ENCODE data around the gene TNNT1.

TNNT1 gene

GRCh38 chr19:55146078-55146704 is 2.8 kb downstream of the TNNT1 start:
- H3K9me3 ChIP-seq (ENCODE audit: low read length) = no peaks in the 10 kb centered on the region
- no peaks in the 10 kb centered on the region for H3K36me3 ChIP-seq (ENCODE audit: insufficient read depth, low read length)
- peaks cover 6% of the 10 kb centered on the region for H3K4me1 ChIP-seq (ENCODE audit: insufficient read depth, low read length)
- no peak overlapping the region for H2AFZ ChIP-seq (ENCODE audit: low read depth, low read length)
- peaks cover 45% of the 10 kb centered on the region for H3K27me3 ChIP-seq (ENCODE audit: insufficient read depth, low read length)
- no peak overlapping the region for H3K4me3 ChIP-seq (ENCODE audit: low read length)

- Histone ChIP-seq H3K36me3 (ENCODE audit: insufficient read depth, low read length) (no peaks in the 10 kb centered on the region), H3K4me1 (ENCODE audit: insufficient read depth, low read length) (peaks cover 9% of the 10 kb centered on the region), H3K27me3 (ENCODE audit: insufficient read depth, low read length) (peaks cover 45% of the 10 kb centered on the region), H3K9me3 (ENCODE audit: low read length) (no peaks in the 10 kb centered on the region), H2AFZ (ENCODE audit: low read depth, low read length) (no peak overlapping the region), H3K4me3 (ENCODE audit: low read length) (no peak overlapping the region)
Measured at GRCh38 chr19:55145232-55145631, 3.8 kb downstream of the TNNT1 start.

DNA sequence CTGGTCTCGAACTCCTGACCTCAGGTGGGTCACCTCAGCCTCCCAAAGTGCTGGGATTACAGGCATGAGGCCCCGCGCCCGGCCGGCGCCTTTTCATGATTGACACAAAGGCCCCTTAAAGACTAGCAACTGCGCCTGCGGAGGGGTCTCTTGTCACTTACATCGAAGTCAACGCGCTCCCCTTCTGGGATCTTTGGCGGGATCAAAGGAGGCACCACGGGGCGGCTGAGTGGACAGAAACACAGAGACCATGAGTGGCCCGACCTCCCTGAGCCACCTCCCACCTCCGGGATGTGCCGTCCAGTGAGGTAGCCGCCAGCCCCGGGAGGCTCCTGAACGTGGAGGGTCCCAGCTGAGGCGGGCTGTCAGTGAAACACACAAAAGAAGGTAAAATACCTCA is 7.3 kb downstream of the TNNT1 start:
- H3K4me3 ChIP-seq (ENCODE audit: low read length) = no peak overlapping the region
- H3K27me3 ChIP-seq (ENCODE audit: insufficient read depth, low read length) = peaks cover 26% of the 10 kb centered on the region
- H2AFZ ChIP-seq (ENCODE audit: low read depth, low read length) = no peak overlapping the region
- peaks cover 5% of the 10 kb centered on the region for H3K4me1 ChIP-seq (ENCODE audit: insufficient read depth, low read length)
- no peaks in the 10 kb centered on the region for H3K36me3 ChIP-seq (ENCODE audit: insufficient read depth, low read length)
- no peaks in the 10 kb centered on the region for H3K9me3 ChIP-seq (ENCODE audit: low read length)

DNA sequence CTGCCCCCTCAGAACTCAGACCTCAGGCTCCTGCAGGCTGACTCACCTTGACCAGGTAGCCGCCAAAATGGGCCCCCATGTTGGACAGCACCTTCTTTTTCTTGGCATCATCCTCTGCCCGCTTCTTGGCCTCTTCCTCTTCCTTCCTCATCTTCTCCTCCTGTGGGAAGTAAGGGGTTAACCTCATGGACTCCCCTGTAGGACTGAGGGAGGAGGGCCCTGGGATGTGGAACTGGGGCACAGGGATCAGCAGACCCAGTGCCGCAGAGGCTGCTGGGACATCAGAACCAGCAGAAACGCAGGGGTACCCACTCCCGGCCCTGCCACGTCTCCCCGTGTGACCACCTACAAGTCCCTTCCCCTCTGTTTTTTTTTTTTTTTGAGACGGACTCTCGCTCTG is 11.1 kb downstream of the TNNT1 start:
- Histone ChIP-seq H3K9me3 (ENCODE audit: low read length) (no peaks in the 10 kb centered on the region), H3K36me3 (ENCODE audit: insufficient read depth, low read length) (no peaks in the 10 kb centered on the region), H3K4me1 (ENCODE audit: insufficient read depth, low read length) (peaks cover 14% of the 10 kb centered on the region), H2AFZ (ENCODE audit: low read depth, low read length) (no peak overlapping the region), H3K4me3 (ENCODE audit: low read length) (no peak overlapping the region), H3K27me3 (ENCODE audit: insufficient read depth, low read length) (peaks cover 2% of the 10 kb centered on the region)

DNA sequence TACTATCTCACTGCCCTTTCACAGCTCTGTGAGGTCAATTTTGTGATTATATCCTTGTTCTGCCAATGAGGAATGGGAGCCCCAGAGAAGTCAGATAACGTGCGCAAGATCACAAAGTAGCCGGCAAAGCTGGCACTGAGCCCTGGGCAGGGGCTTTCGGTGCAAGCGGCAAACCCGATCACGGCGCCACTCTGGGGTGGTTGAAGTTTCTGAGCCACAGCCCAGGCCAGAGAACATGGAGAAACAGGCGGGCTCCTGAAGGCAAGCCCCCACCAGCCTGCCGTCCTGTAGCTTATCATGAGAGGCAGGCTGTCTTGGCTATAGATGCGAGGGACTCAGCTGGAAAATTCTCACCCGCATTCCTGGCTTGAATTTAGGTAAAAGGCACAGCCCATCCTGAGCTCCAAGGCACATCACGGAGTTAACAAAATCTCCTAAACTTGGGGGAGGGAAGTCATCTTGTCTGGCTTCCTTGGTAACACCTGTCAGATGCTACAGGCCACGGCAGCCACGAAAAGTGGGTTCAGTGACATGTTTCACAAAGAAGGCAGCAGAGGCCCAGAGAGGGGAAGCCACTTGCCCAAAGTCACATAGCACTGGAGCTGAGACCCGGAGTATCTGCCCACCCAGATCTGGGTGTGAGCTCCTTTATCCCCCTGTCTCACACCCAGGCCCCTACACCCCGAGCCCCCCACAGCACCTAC is 12.5 kb downstream of the TNNT1 start:
- Histone ChIP-seq H3K27me3 (ENCODE audit: insufficient read depth, low read length) (peaks cover 2% of the 10 kb centered on the region), H3K4me1 (ENCODE audit: insufficient read depth, low read length) (peaks cover 14% of the 10 kb centered on the region), H3K36me3 (ENCODE audit: insufficient read depth, low read length) (no peaks in the 10 kb centered on the region), H2AFZ (ENCODE audit: low read depth, low read length) (no peak overlapping the region), H3K4me3 (ENCODE audit: low read length) (no peak overlapping the region), H3K9me3 (ENCODE audit: low read length) (no peaks in the 10 kb centered on the region)

- Histone ChIP-seq H3K4me3 (ENCODE audit: low read length) (no peak overlapping the region), H3K4me1 (ENCODE audit: insufficient read depth, low read length) (peaks cover 10% of the 10 kb centered on the region), H3K36me3 (ENCODE audit: insufficient read depth, low read length) (no peaks in the 10 kb centered on the region), H3K9me3 (ENCODE audit: low read length) (no peaks in the 10 kb centered on the region), H3K27me3 (ENCODE audit: insufficient read depth, low read length) (peaks cover 4% of the 10 kb centered on the region), H2AFZ (ENCODE audit: low read depth, low read length) (no peak overlapping the region)
Measured at GRCh38 chr19:55134736-55135135, 14.3 kb downstream of the TNNT1 start.

DNA sequence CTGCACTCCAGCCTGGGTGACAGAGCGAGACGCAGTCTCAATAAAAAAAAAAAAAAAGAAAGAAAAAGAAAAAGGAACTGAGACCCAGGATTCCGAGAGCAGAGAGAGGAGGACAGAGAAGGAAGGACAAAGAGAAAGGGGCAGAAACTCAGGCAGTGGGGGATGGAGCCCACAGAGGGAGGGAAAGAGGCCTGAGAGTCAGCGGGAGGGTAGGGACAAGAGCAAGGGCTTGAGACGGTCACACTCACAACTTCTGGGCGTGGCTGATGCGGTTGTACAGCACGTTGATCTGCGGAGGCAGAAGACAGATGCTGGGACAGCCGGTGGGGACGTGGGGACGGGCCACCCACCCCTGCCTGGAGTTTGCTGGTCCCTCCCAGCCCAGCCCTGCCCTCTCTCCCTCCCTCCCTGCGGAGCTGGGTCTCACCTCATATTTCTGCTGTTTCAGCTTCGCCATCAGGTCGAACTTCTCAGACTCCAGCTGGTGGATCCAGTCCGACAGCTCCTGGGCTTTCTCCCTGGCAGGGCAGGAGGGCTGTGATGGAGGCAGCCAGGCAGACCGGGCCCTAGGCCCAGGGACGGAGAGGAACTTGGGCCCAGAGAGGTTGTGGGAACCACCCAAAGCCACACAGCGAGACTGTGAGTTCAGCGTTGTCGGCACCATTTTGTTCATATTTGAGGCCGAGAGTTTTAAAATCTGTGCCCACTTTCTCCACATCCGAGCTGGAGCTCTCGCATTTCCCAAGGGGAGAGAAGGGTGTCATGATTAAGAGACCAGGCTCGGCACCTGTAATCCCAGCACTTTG is 15.2 kb downstream of the TNNT1 start:
- Histone ChIP-seq H2AFZ (ENCODE audit: low read depth, low read length) (peak overlapping the region; percentile 24), H3K4me3 (ENCODE audit: low read length) (no peak overlapping the region), H3K36me3 (ENCODE audit: insufficient read depth, low read length) (no peaks in the 10 kb centered on the region), H3K9me3 (ENCODE audit: low read length) (no peaks in the 10 kb centered on the region), H3K27me3 (ENCODE audit: insufficient read depth, low read length) (peaks cover 10% of the 10 kb centered on the region), H3K4me1 (ENCODE audit: insufficient read depth, low read length) (peaks cover 10% of the 10 kb centered on the region)

DNA sequence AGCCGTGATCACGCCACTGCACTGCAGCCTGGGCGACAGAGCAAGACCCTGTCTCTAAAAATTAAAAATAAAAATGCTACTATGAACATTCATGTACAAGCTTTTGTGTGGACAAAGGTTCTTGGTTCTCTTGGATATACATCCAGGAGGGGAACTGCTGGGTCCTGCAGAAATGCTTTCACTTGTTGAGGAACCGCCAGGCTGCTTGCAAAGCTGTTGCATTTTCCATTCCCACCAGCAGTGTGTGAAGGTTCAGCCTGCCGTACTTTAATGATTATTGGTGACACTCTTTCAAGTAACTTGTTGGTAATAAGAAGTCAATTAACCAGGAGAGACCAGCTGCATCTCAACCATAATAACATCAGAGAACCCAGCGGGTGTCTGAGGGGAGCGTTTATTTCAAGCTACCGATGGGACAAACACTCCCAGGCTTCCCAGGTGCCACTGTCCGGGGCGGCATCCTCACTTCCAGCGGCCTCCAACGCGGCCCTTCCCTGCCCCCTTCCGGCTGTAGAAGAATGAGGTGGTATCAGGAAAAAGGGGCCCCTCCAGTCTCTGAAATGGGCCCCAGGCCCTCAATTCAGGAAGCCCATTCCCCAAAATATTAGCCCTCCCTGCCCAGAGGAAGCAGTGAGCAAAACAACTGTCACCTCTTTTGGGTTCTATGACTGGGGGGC is 16.4 kb downstream of the TNNT1 start:
- Histone ChIP-seq H3K27me3 (ENCODE audit: insufficient read depth, low read length) (peaks cover 7% of the 10 kb centered on the region), H3K36me3 (ENCODE audit: insufficient read depth, low read length) (no peaks in the 10 kb centered on the region), H2AFZ (ENCODE audit: low read depth, low read length) (no peak overlapping the region), H3K9me3 (ENCODE audit: low read length) (no peaks in the 10 kb centered on the region), H3K4me3 (ENCODE audit: low read length) (no peak overlapping the region), H3K4me1 (ENCODE audit: insufficient read depth, low read length) (peaks cover 10% of the 10 kb centered on the region)

DNA sequence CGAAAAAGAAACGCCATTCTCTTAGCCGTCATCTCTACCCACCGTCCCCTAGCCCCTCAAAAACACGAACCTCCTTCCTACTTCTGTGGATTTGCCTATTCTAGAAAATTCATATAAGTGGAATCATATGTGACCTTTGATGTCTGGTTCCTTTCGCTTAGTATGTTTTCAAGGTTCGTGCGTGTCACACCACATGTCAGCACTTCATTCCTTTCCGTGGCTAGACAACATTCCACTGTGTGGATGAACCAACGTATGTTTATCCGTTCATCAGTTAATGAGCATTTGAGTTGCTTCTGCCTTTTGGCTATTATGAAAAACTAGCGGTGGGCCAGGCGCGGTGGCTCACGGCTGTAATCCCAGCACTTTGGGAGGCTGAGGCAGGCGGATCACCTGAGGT is 17.6 kb downstream of the TNNT1 start:
- no peak overlapping the region for H2AFZ ChIP-seq (ENCODE audit: low read depth, low read length)
- no peak overlapping the region for H3K4me3 ChIP-seq (ENCODE audit: low read length)
- peaks cover 9% of the 10 kb centered on the region for H3K4me1 ChIP-seq (ENCODE audit: insufficient read depth, low read length)
- H3K27me3 ChIP-seq (ENCODE audit: insufficient read depth, low read length) = peaks cover 7% of the 10 kb centered on the region
- H3K36me3 ChIP-seq (ENCODE audit: insufficient read depth, low read length) = no peaks in the 10 kb centered on the region
- no peaks in the 10 kb centered on the region for H3K9me3 ChIP-seq (ENCODE audit: low read length)

DNA sequence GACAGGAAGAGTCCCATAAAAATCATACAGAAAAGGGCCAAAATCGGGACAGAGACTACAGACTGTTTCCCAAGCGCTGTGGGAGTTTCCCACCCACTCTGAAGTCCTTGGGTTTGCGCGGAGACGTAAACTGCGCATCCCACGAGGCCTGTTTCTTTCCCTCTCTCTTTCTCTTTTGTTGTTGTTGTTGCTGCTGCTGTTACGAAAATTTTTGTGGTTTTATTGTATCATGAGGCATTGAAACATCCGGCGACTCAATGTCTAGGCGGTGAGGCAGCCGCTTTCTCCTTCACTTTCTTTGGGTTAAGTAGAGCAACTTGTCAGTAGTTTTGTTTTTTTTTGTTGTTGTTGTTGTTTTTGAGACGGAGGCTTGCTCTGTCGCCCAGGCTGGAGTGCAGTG is 30.0 kb downstream of the TNNT1 start:
- Histone ChIP-seq H3K4me1 (ENCODE audit: insufficient read depth, low read length) (peaks cover 36% of the 10 kb centered on the region), H3K9me3 (ENCODE audit: low read length) (peaks cover 3% of the 10 kb centered on the region), H3K4me3 (ENCODE audit: low read length) (no peak overlapping the region), H3K36me3 (ENCODE audit: insufficient read depth, low read length) (no peaks in the 10 kb centered on the region), H2AFZ (ENCODE audit: low read depth, low read length) (no peak overlapping the region), H3K27me3 (ENCODE audit: insufficient read depth, low read length) (no peaks in the 10 kb centered on the region)

DNA sequence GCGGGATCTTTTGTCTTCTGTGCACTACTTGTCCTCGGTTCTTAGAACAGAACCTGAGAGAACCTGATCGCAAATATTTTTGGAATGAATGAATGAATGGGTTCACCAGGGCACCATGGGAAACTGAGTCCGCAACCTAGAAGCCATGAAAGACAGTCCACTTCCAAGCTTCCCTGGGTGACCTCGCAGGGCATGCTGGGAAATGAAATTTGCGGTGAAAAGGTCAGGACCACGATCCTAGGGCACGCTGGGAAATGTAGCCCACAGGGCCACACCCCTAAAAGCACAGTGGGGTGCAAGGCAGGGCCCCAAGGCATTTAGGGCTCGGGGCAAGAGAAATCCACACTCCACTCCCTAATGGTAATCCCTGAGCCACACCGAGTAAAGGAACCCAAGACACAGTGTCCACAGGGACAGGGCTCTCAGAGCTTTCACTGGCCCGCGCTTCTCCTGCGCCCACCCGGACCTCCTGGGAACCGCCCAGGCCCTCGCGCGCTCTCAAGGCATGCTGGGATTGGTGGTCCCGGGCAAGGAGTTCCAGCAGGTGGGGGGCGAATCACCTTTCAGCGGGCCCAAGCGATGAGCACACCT is 30.5 kb downstream of the TNNT1 start:
- H3K9me3 ChIP-seq (ENCODE audit: low read length) = peaks cover 3% of the 10 kb centered on the region
- peaks cover 35% of the 10 kb centered on the region for H3K4me1 ChIP-seq (ENCODE audit: insufficient read depth, low read length)
- no peaks in the 10 kb centered on the region for H3K36me3 ChIP-seq (ENCODE audit: insufficient read depth, low read length)
- H3K27me3 ChIP-seq (ENCODE audit: insufficient read depth, low read length) = no peaks in the 10 kb centered on the region
- H2AFZ ChIP-seq (ENCODE audit: low read depth, low read length) = peak overlapping the region; percentile 88
- H3K4me3 ChIP-seq (ENCODE audit: low read length) = peak overlapping the region; percentile 82

- Histone ChIP-seq H3K9me3 (ENCODE audit: low read length) (no peaks in the 10 kb centered on the region), H3K4me1 (ENCODE audit: insufficient read depth, low read length) (peaks cover 42% of the 10 kb centered on the region), H3K4me3 (ENCODE audit: low read length) (peak overlapping the region; percentile 87), H3K36me3 (ENCODE audit: insufficient read depth, low read length) (no peaks in the 10 kb centered on the region), H2AFZ (ENCODE audit: low read depth, low read length) (peak overlapping the region; percentile 88), H3K27me3 (ENCODE audit: insufficient read depth, low read length) (no peaks in the 10 kb centered on the region)
Measured at GRCh38 chr19:55117663-55118391, 31.2 kb downstream of the TNNT1 start.
